Activated CD8-positive, alpha-beta memory T cell treated with anti-CD3 and anti-CD28 coated beads, Interleukin-2, amount 50 U/mL, for 24 hours (primary cell): ENCODE measurements around the gene PPP1R12B.
"Not testable (repeated sequence)": the region's sequence is repeated elsewhere in the genome, so short reads cannot be mapped to it uniquely, and the experiment has no call there.

Experiments
- DNase-seq: peaks from one replicate; pipeline ENCODE4 v3.0.0-alpha.2; 2020; ENCODE audit errors: extremely low read depth

The PPP1R12B gene

DNA sequence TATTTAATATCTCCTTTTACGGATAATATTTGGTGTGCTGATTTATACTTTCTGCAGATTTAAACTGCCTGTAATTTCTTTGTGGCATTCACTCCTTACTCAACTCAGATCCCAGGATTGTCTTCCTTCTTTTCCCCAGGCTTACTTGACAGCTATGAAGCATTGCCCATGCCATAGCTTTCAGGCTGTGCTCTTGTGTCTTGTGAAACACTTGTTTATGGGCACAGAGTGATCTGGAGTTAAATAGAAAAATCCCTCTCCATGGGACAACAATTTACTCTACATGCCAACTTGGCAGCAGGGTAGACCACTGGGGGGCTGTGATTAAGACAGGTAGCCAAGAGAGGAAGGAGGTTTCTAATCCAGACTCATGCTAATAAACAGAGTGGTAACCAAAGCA, 57.4 kb downstream of the PPP1R12B start:
- DNase-seq = no peak

DNA sequence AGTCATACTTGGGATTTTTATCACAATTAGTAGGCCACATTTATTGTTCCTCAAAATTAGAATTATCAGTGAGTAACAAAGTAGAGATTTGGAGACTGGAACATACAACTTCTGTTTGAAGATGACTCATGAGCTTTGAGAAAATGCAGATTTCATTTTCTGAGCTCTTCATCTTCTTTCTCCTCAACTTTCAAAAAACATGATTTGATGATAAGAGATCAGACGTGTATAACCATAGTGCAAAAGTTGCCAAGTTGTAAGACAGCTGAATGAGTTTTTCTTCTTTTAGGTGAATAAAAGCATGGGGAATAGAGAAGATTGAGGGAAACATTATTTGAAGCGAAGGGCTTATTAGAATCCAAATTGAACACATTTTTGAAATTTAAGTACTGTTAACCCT, 58.4 kb downstream of the PPP1R12B start:
- not testable (repeated sequence) for DNase-seq

DNA sequence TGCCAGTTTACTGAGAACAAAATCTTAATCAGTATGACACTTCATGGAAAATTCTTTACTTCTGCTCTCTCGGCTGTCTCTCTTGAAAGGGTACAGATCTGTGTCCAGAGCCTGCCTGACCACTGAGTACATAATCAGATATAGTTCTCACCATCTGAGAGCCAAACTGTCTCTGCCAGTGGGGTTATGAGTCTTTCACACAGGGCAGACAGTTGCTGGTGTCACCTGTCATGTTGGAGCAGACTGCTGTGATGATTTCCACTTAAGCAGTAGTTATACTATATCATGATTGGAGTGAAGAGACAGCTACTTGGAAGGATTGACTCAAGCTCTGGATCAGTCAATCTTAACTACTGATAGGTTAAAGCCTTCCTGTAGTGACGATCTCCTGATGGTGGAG, 58.9 kb downstream of the PPP1R12B start:
- not testable (repeated sequence) for DNase-seq

DNA sequence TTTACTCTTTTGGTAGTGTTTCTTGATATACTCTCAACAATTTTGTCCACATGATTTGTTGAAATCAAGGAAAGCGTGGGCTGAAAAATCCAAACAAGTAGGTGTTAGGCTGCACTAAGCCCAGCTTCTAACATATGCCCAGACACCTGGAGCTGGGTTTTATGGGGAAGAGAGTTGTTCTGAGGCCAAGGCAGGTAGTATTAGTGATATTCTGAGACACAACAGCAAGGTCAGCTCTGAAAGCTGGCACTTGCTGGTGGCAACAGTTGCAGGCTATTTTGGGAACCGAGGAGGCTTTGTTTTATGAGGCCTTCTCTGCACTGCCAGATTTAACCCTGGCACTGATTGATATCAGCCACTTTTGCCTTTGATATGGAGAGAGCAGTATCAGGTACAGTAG, 61.8 kb downstream of the PPP1R12B start:
- not testable (repeated sequence) for DNase-seq

DNA sequence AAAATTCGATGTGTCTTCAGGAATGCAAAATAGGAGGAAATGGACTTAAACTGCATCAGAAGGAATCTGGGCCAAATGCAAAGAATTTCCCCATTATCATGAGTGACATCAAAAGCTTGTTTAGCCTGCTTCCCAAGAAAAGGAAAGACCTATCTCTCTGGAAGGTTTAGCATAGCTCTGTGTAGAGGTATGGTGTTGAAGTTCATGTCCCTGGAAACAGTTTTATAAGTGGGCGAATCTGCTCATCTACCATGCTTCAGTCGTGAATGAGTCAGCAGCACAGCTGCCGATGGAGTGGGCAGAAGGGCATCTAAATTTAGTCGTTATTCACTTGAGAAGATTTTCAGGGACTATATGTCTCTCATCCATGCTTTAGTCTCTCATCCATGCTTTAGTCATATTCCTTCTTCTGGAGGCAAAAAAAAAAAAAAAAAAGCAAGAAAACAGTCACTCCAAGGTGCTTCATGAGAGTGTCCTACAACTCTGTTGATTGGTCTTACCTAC, 62.4 kb downstream of the PPP1R12B start:
- not testable (repeated sequence) for DNase-seq

DNA sequence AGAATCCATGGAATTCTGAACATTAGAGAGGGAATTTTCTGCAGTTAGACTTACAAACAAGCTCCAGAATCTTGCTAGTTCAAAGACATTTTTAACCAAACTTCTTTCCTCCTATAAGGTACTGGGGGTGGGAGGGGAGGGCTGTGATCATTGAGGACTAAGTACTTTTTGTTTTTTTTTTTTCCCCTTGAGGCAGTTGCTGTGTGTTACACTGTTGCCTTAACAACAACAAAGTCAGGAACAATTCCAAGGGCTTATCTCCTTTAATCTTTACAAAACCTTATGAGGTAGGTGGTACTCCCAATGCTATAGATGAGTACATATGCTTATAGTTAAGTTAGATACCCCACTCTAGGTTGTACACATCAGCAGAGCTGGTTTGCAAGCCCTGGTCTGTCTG, 62.9 kb downstream of the PPP1R12B start:
- no peak for DNase-seq

DNA sequence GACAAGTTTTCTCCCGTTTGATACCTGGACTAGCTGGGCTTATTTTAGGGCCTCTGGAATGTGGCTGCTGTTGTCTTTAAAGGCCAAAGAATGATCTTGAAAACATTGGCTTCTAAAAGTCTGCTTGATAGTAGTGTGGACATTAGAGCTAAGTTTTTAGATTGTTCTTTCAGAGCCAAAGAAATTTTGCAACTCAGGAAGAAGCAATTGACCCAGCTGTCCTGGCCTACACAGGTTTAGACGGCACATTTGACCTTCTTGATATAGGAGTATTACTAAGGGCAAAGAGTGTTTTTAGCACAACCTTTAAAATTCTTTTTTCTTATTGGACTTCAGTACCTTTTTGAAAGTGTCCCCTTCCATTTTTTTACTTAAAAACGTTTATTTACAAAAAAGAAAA, 63.9 kb downstream of the PPP1R12B start:
- not testable (repeated sequence) for DNase-seq

DNA sequence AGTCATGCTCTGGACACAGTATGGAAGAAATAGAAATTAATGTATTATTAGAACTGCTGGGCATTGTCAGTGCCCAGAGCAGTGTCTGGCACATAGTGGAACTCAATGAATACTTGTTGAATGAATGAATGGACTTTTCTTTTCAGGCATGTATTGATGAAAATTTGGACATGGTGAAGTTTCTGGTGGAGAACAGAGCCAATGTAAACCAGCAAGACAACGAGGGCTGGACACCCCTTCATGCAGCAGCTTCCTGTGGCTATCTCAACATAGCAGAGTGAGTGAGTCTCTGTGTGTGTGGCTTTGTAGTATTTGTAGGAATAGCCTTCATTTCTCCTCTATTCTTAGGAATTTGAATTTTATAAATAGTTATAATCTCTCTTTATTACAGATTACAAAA, 68.1 kb downstream of the PPP1R12B start:
- DNase-seq = no peak

DNA sequence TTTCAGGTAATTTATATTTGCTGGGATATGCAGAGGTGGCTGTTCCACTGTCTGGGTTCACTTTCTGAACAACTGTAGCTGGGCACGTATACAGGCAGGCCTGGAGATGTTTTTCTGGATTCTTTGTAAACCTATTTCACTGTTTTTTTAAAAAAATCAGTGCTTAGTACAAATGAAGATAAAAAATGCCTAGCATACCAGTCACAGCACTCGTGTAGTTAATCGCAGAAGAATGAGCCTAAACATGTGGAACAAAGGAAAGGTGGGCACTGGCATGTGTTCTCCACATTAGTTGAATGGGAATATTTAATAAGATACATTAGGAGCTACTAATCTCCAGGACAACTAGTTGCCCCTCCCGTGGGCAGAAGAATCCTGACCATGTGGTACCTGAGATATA, 68.6 kb downstream of the PPP1R12B start:
- DNase-seq = not testable (repeated sequence)

DNA sequence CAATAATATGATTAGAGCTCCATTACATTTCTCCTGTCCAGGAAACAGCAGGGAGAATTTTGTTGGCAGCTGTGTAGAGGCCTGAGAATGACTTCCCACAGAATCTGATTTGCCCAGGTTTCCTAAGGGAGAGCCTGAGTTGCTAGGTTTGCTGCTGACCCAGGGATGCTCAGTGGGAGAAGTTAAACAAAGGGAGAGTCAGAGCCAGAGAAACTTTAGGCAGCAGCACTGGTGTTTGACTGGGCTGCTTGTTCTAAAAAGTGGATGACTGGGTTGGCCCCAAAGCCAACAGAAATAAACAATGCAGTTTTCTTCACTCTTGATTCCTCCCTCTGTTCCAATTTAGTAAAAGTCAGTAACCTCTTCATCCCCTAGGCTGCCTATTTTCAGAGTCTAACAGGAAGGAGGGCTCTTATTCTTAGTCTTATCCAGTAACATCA, 69.3 kb downstream of the PPP1R12B start:
- not testable (repeated sequence) for DNase-seq

DNA sequence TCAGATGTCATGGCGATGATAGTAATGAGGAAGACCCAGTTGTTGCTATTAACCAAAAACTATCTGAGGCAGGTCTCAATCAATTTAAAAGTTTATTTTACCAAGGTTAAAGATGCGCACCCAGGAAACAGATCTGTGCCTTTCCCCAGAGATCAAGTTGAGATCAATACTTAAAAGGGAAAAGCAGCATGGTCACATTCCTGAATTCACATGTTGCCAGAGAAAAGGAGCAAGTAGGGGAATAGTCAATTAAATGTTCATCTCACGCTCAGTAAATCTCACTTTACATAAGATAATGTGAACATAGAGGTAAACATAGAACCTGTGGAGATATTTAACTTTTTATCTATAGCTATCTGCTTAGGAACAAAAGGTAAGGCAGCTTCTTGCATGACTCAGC, 71.2 kb downstream of the PPP1R12B start:
- not testable (repeated sequence) for DNase-seq

DNA sequence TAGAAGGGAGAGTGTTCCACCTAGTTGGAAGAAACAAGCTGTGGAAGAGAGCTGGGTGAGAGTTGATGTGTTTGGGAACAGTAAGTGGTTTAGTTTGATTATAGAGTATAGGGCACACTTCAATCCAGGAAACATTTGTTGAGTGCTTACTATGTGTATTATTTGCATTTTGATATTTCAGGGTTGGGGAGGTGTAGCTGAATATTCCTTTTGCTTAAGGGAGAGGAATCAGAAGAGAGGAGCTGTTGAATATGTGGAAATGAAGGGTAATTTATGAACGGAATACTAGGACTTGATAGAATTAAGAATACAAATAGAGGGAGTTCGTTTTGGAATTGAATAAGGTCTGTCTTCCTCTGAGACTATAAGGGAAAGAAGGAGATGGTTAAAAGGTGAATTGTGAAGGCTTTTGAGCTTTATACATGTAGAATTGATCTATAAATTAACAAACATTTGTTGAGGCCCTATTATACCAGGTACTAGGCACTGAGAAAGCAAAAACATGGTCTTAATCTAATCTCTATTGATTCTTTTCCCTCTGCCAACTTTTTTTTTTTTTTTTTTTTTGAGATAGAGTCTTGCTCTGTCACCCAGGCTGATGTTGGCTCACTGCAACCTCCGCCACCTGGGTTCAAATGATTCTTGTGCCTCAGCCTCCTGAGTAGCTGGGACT, 72.1 kb downstream of the PPP1R12B start:
- not testable (repeated sequence) for DNase-seq

DNA sequence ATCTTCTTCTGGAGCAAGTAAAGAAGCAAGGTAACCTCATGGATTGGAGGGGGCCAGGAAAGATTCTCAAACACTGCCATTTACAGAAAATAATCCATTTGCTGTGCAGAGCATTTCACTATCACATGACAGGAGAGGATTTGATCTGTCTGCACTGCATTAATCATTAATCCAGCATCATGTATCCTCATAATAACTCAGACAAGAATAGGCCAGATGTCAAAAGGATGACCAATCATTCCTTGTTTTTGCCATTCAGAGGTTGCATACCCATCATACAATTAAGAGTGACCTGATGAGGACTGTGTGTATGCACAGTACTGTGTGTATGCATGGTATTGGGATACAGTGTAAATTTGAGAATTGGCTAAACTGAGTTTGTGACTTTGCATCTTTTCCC, 74.2 kb downstream of the PPP1R12B start:
- not testable (repeated sequence) for DNase-seq

DNA sequence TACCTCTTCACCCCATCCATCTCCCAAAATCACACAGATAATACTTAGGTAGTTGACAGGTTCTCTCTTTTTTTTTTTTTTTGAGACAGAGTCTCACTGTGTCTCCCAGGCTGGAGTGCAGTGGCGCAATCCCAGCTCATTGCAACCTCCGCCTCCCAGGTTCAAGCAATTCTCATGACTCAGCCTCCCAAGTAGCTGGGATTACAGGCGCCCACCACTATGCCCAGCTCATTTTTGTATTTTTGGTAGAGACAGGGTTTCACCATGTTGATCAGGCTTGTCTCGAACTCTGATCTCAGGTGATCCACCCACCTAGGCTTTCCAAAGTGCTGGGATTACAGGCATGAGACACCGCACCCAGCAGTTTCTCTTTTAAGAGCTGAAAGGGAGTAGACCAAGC, 75.8 kb downstream of the PPP1R12B start:
- DNase-seq = not testable (repeated sequence)

DNA sequence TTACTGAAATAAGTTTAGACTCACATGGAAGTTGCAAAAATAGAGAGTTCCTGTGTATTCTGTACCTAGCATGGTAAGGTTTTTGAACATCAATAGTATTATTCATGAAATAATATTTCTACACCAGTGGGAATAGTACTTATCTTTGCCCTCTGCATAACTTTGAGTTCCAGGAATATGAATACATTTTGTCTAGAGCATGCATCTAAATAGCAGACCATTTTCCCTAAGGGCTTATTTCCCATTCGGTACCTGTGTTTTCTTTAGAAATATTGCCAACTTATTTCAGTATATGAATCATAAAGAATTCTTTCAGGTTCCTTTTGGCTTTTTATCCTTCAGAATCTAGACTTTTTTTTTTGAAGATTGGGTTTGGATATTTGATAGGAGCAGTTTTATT, 81.6 kb downstream of the PPP1R12B start:
- not testable (repeated sequence) for DNase-seq

DNA sequence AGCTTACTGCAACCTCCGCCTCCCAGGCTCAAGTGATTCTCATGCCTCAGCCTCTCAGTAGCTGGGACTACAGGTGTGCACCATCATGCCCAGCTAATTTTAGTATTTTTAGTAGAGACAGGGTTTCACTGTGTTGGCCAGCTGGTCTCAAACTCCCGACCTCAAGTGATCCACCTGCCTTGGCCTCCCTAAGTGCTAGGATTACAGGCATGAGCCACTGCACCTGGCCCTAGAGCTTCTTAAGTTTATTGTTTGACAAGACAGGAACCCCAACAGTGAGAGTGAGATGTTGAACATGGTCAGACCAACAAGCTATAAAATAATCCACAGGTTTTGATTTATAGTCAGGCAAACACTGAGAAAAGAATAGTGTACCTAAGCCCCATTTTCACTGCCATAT, 83.8 kb downstream of the PPP1R12B start:
- not testable (repeated sequence) for DNase-seq

DNA sequence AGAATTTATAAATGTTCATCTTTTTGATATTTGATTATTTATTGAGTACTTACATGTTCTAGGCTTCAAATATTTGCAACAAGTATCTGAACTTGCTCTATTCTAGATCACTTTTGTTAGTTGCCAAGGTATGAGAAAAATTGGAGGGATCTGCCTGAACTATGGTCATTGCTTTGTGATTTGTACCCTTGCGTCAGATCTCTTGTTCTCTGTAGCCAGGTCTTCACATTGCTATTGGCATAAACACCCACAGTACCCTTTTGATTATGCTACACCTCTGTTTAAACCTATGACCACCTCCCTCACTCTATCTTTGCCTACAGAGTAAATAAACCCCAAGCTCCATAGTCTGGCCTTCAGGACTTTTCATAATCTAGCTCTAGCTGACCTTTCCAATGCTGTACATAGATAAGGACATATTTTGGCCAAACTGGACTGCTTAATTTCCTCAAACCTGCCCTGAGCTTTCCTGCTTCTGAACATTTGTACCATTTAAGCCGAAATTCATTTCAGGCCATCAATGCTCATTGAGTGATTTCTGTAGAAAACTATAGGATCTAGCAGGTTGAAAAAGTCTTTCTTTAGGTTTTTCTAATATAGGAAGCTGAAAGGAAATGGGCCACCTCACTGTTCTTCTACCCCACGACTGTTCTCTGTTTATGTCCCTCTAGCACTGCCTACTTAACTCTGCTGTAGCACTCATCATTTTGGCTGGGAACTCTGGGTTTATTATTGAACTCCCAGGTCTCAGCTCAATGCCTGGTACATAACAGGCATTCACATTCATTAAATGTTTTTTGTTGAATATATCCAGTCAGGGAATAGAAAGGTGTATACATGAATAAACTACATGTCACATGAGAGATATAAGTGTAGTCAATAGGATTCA, 84.9 kb downstream of the PPP1R12B start:
- no peak for DNase-seq

DNA sequence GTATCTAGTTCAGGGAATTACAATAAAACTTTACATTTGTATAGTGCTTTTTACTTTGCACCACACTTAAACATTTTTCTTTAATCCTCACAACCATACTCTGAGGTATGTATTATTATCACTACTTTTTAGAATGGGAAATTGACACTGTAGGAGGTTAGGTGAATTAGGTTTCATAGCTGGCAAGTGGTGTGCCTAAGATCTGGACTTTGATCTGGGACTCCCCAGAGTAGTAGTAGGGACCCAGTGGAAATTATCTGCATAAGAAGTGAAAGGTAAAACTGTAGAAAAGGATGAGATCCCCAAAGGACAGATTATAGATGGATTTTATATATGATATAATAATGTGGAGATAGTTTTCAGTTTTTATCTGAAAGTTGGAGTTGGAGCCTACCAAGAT, 85.6 kb downstream of the PPP1R12B start:
- no peak for DNase-seq

DNA sequence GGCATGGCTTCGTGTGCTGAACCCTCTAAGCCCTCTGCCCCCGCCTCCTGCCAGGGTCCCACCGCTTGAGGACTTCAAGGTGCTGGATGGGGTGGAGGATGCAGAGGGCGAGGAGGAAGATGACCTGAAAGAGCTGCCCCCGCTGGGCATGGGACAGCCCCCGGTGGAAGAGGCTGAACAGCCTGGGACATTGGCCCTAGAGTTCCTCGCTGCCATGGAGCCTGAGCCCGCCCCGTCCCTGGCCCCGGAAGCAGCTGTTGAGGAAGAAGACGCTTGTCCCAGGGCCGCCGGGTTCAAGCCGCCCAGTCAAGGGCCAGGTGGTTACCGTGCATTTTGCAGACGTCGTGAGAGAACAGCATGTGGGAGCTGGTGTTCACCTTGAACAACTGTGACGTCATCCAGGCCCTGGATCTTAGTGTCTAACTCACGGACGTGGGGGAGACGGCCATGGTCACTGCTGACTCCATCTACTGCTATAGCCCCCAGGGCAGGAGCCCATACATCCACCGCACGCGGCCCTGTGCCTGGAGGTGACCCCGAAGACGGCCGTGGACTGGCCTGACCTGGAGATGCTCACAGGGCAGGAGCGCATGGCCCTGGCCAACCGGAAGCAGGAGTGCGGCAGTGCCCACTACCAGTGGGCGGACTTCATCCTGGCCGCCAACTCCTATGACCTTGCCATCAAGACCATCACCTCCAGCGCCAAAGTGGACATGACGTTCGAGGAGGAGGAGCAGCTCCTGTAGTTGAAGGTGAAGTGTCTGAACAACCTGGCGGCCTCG, 90.1 kb downstream of the PPP1R12B start:
- DNase-seq = no peak

DNA sequence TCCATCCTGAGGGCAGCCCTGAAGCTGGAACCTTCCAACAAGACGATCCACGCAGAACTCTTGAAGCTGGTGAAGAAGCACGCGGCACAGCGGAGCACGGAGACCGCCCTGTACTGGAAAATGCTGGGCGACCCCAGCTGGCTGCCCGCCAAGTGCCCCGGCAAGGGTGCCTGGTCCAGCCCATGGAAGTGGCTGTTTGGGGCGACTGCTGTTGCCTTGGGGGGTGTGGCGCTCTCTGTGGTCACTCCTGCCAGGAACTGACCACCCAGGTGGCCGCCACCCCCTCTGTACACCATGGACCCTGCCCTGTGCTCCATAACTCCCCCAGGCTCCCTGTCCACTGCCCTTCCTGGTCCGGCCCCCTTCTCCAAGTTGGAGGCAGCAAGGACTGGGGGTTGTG, 90.8 kb downstream of the PPP1R12B start:
- DNase-seq = no peak

DNA sequence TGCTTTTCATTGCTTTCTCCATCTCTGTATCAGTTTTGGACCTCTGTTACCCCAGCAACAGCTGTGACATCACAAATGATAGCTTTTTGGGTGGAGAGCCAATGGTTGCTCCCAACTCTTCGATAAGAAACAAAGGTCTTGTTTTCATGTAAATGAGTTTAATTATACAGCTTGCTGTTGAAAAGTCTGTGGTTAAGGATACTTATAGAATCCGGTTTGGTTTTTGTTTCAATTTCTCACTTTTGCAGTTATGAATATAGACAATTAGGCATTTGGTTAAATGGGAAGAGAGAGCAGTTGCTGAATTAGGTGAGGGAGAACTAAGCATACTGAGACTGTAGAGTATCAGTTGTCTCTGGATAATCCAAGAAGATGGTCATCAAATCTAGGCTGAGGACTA, 99.6 kb downstream of the PPP1R12B start:
- not testable (repeated sequence) for DNase-seq

DNA sequence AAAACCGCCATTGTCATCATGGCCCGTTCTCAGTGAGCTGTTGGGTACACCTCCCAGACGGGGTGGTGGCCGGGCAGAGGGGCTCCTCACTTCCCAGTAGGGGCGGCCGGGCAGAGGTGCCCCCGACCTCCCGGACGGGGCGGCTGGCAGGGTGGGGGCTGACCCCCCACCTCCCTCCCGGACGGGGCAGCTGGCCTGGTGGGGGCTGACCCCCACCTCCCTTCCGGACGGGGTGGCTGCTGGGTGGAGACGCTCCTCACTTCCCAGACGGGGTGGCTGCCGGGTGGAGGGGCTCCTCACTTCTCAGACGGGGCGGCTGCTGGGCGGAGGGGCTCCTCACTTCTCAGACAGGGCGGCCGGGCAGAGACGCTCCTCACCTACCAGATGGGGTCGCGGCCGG, 103.1 kb downstream of the PPP1R12B start:
- DNase-seq = not testable (repeated sequence)
